ENCODE results near the gene SLC35E3.

GRCh38 chr12:68800294-68800693, 54.3 kb downstream of the SLC35E3 start:
- no peak for TF ChIP-seq CTCF (IDR thresholded peaks at IDR 0.05)
- no peak for TF ChIP-seq POLR2A (IDR thresholded peaks at IDR 0.05)

Measured in Peyer's patch (tissue), 4 donors.